Suprapubic skin (tissue), 4 donors: ENCODE measurements around the gene GRIFIN.

Experiments
- EP300 ChIP-seq: sonication (generic); formaldehyde crosslinking; IDR thresholded peaks from one replicate; pipeline ENCODE4 v1.6.1; 2017; ENCODE audit warnings: antibody characterized with exemption
- POLR2A ChIP-seq, 2 donors: fragments of 450-650 bp; IDR thresholded peaks; one replicate each; pipeline ENCODE4 v1.6.1; 2017; ENCODE audit warnings: antibody characterized with exemption in 2 of 2, mild to moderate bottlenecking in 2 of 2, moderate library complexity in 2 of 2
- POLR2AphosphoS5 ChIP-seq, 3 donors: sonication (generic); formaldehyde crosslinking; IDR thresholded peaks; one replicate each; pipeline ENCODE4 v1.6.1; 2017; ENCODE audit warnings: antibody characterized with exemption in 3 of 3
- TF ChIP-seq, protein P1 (sequence below), 2 donors: fragments of 200-600 bp in 1 of 2; fragments of 450-650 bp in 1 of 2; sonication (generic) in 1 of 2; IDR thresholded peaks; one replicate each; pipeline ENCODE4 v1.5.1; 2016 to 2019; ENCODE audit warnings: antibody characterized with exemption in 2 of 2, mild to moderate bottlenecking in 1 of 2, moderate library complexity in 1 of 2

DNA sequence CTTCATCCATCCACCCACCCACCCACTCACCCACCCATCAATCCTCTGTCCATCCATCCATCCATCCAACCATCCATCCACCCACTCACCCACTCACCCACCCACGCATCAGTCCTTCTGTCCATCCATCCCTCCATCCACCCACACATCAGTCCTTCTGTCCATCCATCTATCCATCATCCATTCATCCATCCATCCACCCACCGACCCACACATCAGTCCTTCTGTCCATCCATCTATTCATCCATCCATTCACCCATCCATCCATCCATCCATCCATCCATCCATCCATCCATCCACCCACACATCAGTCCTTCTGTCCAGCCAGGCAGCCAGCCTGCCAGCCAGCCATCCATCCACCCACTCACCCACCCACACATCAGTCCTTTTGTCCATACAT is 15.8 kb upstream of the GRIFIN start:
- TF ChIP-seq, protein P1, sequence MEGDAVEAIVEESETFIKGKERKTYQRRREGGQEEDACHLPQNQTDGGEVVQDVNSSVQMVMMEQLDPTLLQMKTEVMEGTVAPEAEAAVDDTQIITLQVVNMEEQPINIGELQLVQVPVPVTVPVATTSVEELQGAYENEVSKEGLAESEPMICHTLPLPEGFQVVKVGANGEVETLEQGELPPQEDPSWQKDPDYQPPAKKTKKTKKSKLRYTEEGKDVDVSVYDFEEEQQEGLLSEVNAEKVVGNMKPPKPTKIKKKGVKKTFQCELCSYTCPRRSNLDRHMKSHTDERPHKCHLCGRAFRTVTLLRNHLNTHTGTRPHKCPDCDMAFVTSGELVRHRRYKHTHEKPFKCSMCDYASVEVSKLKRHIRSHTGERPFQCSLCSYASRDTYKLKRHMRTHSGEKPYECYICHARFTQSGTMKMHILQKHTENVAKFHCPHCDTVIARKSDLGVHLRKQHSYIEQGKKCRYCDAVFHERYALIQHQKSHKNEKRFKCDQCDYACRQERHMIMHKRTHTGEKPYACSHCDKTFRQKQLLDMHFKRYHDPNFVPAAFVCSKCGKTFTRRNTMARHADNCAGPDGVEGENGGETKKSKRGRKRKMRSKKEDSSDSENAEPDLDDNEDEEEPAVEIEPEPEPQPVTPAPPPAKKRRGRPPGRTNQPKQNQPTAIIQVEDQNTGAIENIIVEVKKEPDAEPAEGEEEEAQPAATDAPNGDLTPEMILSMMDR (IDR thresholded peaks at IDR 0.05): no peak
- TF ChIP-seq EP300: no peak
- no peak for TF ChIP-seq POLR2AphosphoS5 (IDR thresholded peaks at IDR 0.05)
- TF ChIP-seq POLR2A (IDR thresholded peaks at IDR 0.05): no peak
